Pancreas (tissue), 10 donors: ENCODE data around the gene GPR84. TPM values are rescaled to one million over a fixed set of nuclear protein-coding genes. Genes with fewer than 3 reads are reported as not detected.

Experiments used
- ATAC-seq, 4 donors: fragments of 200-7000 bp; cut with Tn5 transposase; one replicate each; pipeline versions ENCODE4 v1.8.0 to v1.9.1; 2020; ENCODE audit warnings: mild to moderate bottlenecking in 4 of 4, moderate library complexity in 4 of 4
- DNase-seq, 6 donors: peaks; one replicate each; pipeline ENCODE4 v3.0.0-alpha.2; 2020
- FAIRE-seq: peaks from 2 replicates; lab custom pipeline; 2012; peaks lifted over from hg19 to GRCh38; lab: Jason Lieb, UNC
- H3K27ac ChIP-seq, 4 donors: fragments of 200-600 bp; sonication (generic); 1 replicate in 3 of 4; 2 replicates in 1 of 4; pipeline versions ENCODE4 v1.5.0 to v1.8.0; 2020
- H3K27me3 ChIP-seq, 4 donors: fragments of 200-600 bp; one replicate each; pipeline ENCODE4 v1.8.0; 2021
- H3K36me3 ChIP-seq, 3 donors: fragments of 200-600 bp; sonication (generic) in 1 of 3; one replicate each; pipeline versions ENCODE4 v1.5.0 to v1.8.0; 2020 to 2021
- H3K4me1 ChIP-seq, 3 donors: fragments of 200-600 bp; one replicate each; pipeline ENCODE4 v1.8.0; 2021
- H3K4me3 ChIP-seq, 4 donors: fragments of 200-600 bp; sonication (generic) in 2 of 4; one replicate each; pipeline versions ENCODE4 v1.5.0 to v1.8.0; 2020 to 2021
- H3K9me3 ChIP-seq, 4 donors: fragments of 200-600 bp; one replicate each; pipeline ENCODE4 v1.8.0; 2021
- CTCF ChIP-seq, 4 donors: fragments of 200-600 bp; sonication (generic) in 3 of 4; IDR thresholded peaks; one replicate each; pipeline versions ENCODE4 v1.5.0 to v1.8.0; 2021; ENCODE audit warnings: antibody characterized with exemption in 4 of 4
- WGBS, 2 donors: extraction: QIAGEN DNeasy Blood & Tissue Kit; methylation state at CpG; one replicate each; pipeline ENCODE4 v1.1.7; 2013; 5-methylcytosine and 5-hydroxymethylcytosine counted together
- intact Hi-C, 3 donors: fragments of 100-400 bp; cut with DNase I; formaldehyde crosslinking; loops; one replicate each; pipeline versions ENCODE4 v1.11.1 to v1.14.2; 2022
- polyA plus RNA-seq, 2 donors: library from polyadenylated mRNA; stranded (reverse); fragments of 200-250 nt; gene quantifications; one replicate each; pipeline ENCODE4 v1.2.3, GENCODE V29; 2013
- total RNA-seq, 6 donors: library from RNA; stranded (reverse); fragmentation: NEBNext Ultra II Directional in 4 of 6; extraction: Animal tissue kit (Norgen Biotek cat#: 25700) in 4 of 6; gene quantifications; one replicate each; pipeline versions ENCODE4 v1.2.1 to v1.2.4, GENCODE V29; 2021 to 2023
- donor health status: healthy with polysubstance abuse.
- donor health status: DM: no; HTN: no; CAD: no; lungs with moderate emphysema.
- donor health status: DM: no; HTN: no; CAD: no.
- donor health status: control.
- donor health status: control.
- donor health status: Bipolar disorder and iron deficiency.
- donor health status: DM: yes; HTN: yes; CAD: no.
- donor health status: DM: no; HTN: no; CAD: no.
- donor health status: DM: no; HTN: no; CAD: no.
- donor health status: DM: yes; HTN: yes; CAD: no.

GPR84 gene
- total and polyA plus RNA-seq, 8 donors: 0.09 to 0.87 (median 0.39) TPM; not detected in 2

- H3K9me3 ChIP-seq: no peaks in the 10 kb centered on the region
- intact Hi-C loops: no loop called here
- FAIRE-seq (no peak), ATAC-seq (no peak), DNase-seq (peak in 1 of 6 donors; percentile 51)
- no peak overlapping the region for H3K4me3 ChIP-seq
- H3K4me1 ChIP-seq: no peaks in the 10 kb centered on the region
- peaks cover 0 to 2% (median 0%) of the 10 kb centered on the region in 3 donors for H3K36me3 ChIP-seq
- no peaks in the 10 kb centered on the region for H3K27me3 ChIP-seq
- H3K27ac ChIP-seq: no peak overlapping the region
- no peak for TF ChIP-seq CTCF (IDR thresholded peaks at IDR 0.05)
- 79 to 92% methylated on average over 6 to 7 of the region's 7 CpGs for WGBS, 2 donors
Measured at GRCh38 chr12:54390176-54390667, 25.9 kb upstream of the GPR84 start.

GRCh38 chr12:54389607-54390175 is 25.4 kb upstream of the GPR84 start:
- Histone ChIP-seq H3K9me3 (no peaks in the 10 kb centered on the region), H3K4me3 (no peak overlapping the region), H3K27ac (no peak overlapping the region), H3K27me3 (no peaks in the 10 kb centered on the region), H3K4me1 (no peaks in the 10 kb centered on the region), H3K36me3 (peaks cover 0 to 2% (median 0%) of the 10 kb centered on the region in 3 donors)
- DNase-seq (no peak), FAIRE-seq (no peak), ATAC-seq (no peak)
- no peak for TF ChIP-seq CTCF (IDR thresholded peaks at IDR 0.05)
- intact Hi-C loops: loop anchor here in 1 of 3 donors (10.0 kb wide), 1 partner anchor 55 kb away; no protein-coding TSS in a partner anchor
- 90 to 92% methylated on average over 5 of the region's 5 CpGs for WGBS, 2 donors

GRCh38 chr12:54389134-54389508 is 24.8 kb upstream of the GPR84 start:
- H3K4me1 ChIP-seq: no peaks in the 10 kb centered on the region
- intact Hi-C loops: loop anchor here in 1 of 3 donors (10.0 kb wide), 1 partner anchor 56 kb away; no protein-coding TSS in a partner anchor
- H3K27ac ChIP-seq: no peak overlapping the region
- no peak for TF ChIP-seq CTCF (IDR thresholded peaks at IDR 0.05)
- FAIRE-seq: no peak
- no peak for DNase-seq
- H3K27me3 ChIP-seq: no peaks in the 10 kb centered on the region
- no peaks in the 10 kb centered on the region for H3K9me3 ChIP-seq
- H3K4me3 ChIP-seq: no peak overlapping the region
- H3K36me3 ChIP-seq: peaks cover 0 to 2% (median 0%) of the 10 kb centered on the region in 3 donors
- ATAC-seq: no peak
- 85 to 97% methylated on average over 3 of the region's 3 CpGs for whole genome bisulfite sequencing, 2 donors

DNA sequence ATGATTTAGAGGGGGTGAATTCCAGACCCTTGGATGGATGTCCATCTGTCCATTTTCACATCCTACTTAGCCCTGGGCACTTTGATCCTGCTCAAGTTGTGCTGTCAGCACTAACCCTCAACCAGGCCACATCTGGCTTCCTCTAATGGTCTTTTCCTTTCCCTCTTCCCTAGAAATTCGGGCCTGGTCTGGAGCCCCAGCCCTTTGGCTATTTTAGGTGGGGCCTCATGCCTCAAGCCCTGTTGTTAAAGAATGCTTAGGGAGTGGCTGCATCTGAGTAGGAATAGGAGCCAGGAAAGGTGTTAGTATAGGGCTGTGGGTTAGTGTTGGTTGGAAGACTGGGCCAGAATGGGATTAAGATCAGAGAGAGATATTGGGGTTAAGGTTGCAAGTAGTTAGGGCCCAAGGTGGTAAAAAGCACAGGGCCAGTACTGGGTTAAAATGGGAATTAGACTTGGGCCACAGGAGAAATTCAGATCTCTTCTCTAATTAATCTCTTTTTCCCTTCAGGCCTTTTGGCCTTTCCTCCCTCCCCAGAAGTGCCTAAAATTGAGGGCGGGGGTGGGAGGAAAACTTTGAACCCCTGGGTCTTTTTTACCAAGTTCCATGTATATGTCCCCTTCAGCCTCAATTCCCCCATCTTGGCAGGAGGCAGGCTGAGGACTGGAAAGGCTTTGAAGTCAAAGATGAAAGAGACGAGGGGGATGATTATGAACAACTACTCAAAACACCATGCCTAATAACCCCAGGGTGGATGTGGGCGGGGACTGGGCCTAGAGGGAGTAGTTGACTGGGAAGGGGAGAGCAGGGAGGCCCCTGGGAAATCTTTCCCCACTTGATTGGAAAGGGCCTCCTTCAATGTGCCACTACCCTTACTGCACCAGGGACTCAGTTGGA is 24.2 kb upstream of the GPR84 start:
- Histone ChIP-seq H3K9me3 (no peaks in the 10 kb centered on the region), H3K4me3 (no peak overlapping the region), H3K4me1 (no peaks in the 10 kb centered on the region), H3K27ac (no peak overlapping the region), H3K27me3 (no peaks in the 10 kb centered on the region), H3K36me3 (peaks cover 0 to 2% (median 0%) of the 10 kb centered on the region in 3 donors)
- no peak for ATAC-seq
- TF ChIP-seq CTCF (IDR thresholded peaks at IDR 0.05): no peak
- no peak for DNase-seq
- intact Hi-C loops: loop anchor here in 1 of 3 donors (10.0 kb wide), 1 partner anchor 56 kb away; no protein-coding TSS in a partner anchor
- FAIRE-seq: no peak
- 78 to 87% methylated on average over 4 of the region's 4 CpGs for WGBS, 2 donors
